G401.6 (cell line): ENCODE measurements around the gene POMT1.
"Not testable (repeated sequence)": the region's sequence is repeated elsewhere in the genome, so short reads cannot be mapped to it uniquely, and the experiment has no call there.

Experiments used
- FAIRE-seq: peaks from 2 replicates; lab custom pipeline; 2012; peaks lifted over from hg19 to GRCh38; lab: Jason Lieb, UNC

POMT1 gene

GRCh38 chr9:131499254-131499767 is 3.4 kb upstream of the POMT1 start:
- FAIRE-seq = no peak

- no peak for FAIRE-seq
Observed at GRCh38 chr9:131500377-131500776, 2.3 kb upstream of the POMT1 start.

GRCh38 chr9:131500939-131501541 is 1.7 kb upstream of the POMT1 start:
- no peak for FAIRE-seq

GRCh38 chr9:131503626-131504465 is 1.1 kb downstream of the POMT1 start:
- FAIRE-seq = no peak

GRCh38 chr9:131505012-131505411 is 2.3 kb downstream of the POMT1 start:
- FAIRE-seq = no peak

GRCh38 chr9:131511416-131511815 is 8.7 kb downstream of the POMT1 start:
- FAIRE-seq = no peak

- no peak for FAIRE-seq
Observed at GRCh38 chr9:131511880-131512279, 9.2 kb downstream of the POMT1 start.

GRCh38 chr9:131513177-131513576 is 10.5 kb downstream of the POMT1 start:
- FAIRE-seq = no peak

GRCh38 chr9:131515559-131516031 is 12.9 kb downstream of the POMT1 start:
- FAIRE-seq = not testable (repeated sequence)

GRCh38 chr9:131516100-131516499 is 13.4 kb downstream of the POMT1 start:
- no peak for FAIRE-seq

GRCh38 chr9:131516930-131517329 is 14.2 kb downstream of the POMT1 start:
- no peak for FAIRE-seq

- no peak for FAIRE-seq
Observed at GRCh38 chr9:131517761-131518190, 15.1 kb downstream of the POMT1 start.

- FAIRE-seq = no peak
Observed at GRCh38 chr9:131518553-131518952, 15.8 kb downstream of the POMT1 start.

GRCh38 chr9:131520503-131520902 is 17.8 kb downstream of the POMT1 start:
- FAIRE-seq = no peak

- FAIRE-seq = no peak
Observed at GRCh38 chr9:131521203-131521602, 18.5 kb downstream of the POMT1 start.

GRCh38 chr9:131521822-131522221 is 19.1 kb downstream of the POMT1 start:
- no peak for FAIRE-seq

GRCh38 chr9:131522257-131523085 is 19.8 kb downstream of the POMT1 start:
- no peak for FAIRE-seq

GRCh38 chr9:131523086-131523388 is 20.3 kb downstream of the POMT1 start:
- FAIRE-seq = no peak

- no peak for FAIRE-seq
Observed at GRCh38 chr9:131523451-131524435, 21.0 kb downstream of the POMT1 start.

- FAIRE-seq = no peak
Observed at GRCh38 chr9:131524665-131525315, 22.1 kb downstream of the POMT1 start.
